ENCODE measurements around the gene INPP5A. TPM values are rescaled to one million over a fixed set of nuclear protein-coding genes. Genes with fewer than 3 reads are reported as not detected.
"Not testable (repeated sequence)": the region's sequence is repeated elsewhere in the genome, so short reads cannot be mapped to it uniquely, and the experiment has no call there.

The INPP5A gene
- polyA plus RNA-seq, 2 donors = 9.2 to 12.7 TPM

- H3K4me3 ChIP-seq (ENCODE audit: low read depth in 1 of 2, low read length in 2 of 2) = no peak overlapping the region
- peaks cover 0 to 6% of the 10 kb centered on the region in 2 donors for H3K9me3 ChIP-seq (ENCODE audit: control insufficient read depth in 2 of 2, insufficient read depth in 1 of 2, low read depth in 1 of 2, low read length in 1 of 2)
- H3K36me3 ChIP-seq (ENCODE audit: control insufficient read depth in 2 of 2, insufficient read depth in 2 of 2, low read length in 1 of 2) = peaks cover 0 to 33% of the 10 kb centered on the region in 2 donors
- H3K4me1 ChIP-seq (ENCODE audit: control insufficient read depth in 2 of 2, insufficient read depth in 2 of 2, low read length in 1 of 2) = no peaks in the 10 kb centered on the region
- H3K27ac ChIP-seq (ENCODE audit: low read depth in 2 of 2, low read length in 1 of 2) = peak overlapping the region; percentile 22 to 50
- WGBS, 2 donors = 69 to 73% methylated on average over 27 of the region's 27 CpGs
- no peaks in the 10 kb centered on the region for H3K27me3 ChIP-seq (ENCODE audit: control insufficient read depth in 1 of 2, insufficient read depth in 2 of 2, low read length in 2 of 2)
These were observed 162.8 kb downstream of the INPP5A start for GRCh38 chr10:132700156-132701098.

- peaks cover 0 to 33% of the 10 kb centered on the region in 2 donors for H3K36me3 ChIP-seq (ENCODE audit: control insufficient read depth in 2 of 2, insufficient read depth in 2 of 2, low read length in 1 of 2)
- no peak overlapping the region for H3K27ac ChIP-seq (ENCODE audit: low read depth in 2 of 2, low read length in 1 of 2)
- H3K9me3 ChIP-seq (ENCODE audit: control insufficient read depth in 2 of 2, insufficient read depth in 1 of 2, low read depth in 1 of 2, low read length in 1 of 2) = peaks cover 0 to 10% of the 10 kb centered on the region in 2 donors
- H3K4me1 ChIP-seq (ENCODE audit: control insufficient read depth in 2 of 2, insufficient read depth in 2 of 2, low read length in 1 of 2) = no peaks in the 10 kb centered on the region
- H3K4me3 ChIP-seq (ENCODE audit: low read depth in 1 of 2, low read length in 2 of 2) = no peak overlapping the region
- H3K27me3 ChIP-seq (ENCODE audit: control insufficient read depth in 1 of 2, insufficient read depth in 2 of 2, low read length in 2 of 2) = no peaks in the 10 kb centered on the region
- 93 to 95% methylated on average over 26 of the region's 26 CpGs for WGBS, 2 donors
These were observed 163.7 kb downstream of the INPP5A start for GRCh38 chr10:132701099-132701845.

DNA sequence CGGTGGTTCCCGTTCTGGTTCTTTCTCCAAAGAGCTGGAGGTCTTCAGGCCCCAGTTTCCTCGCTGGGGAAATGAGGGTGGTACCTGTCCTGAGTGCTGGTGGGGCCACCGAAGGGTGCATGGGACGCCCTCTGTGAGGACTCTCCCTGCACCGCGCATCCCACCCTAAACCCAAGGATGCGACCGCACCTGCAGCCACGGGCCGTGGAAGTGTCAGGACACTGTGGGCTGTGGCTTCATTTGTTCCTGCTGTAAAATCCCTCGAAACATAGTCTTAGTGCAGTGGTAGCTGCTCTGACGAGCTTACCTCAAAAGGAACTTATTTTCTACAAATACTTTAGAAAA lies 164.2 kb downstream of the INPP5A start:
- H3K36me3 ChIP-seq (ENCODE audit: control insufficient read depth in 2 of 2, insufficient read depth in 2 of 2, low read length in 1 of 2) = peaks cover 0 to 30% of the 10 kb centered on the region in 2 donors
- H3K9me3 ChIP-seq (ENCODE audit: control insufficient read depth in 2 of 2, insufficient read depth in 1 of 2, low read depth in 1 of 2, low read length in 1 of 2) = peaks cover 5 to 14% of the 10 kb centered on the region in 2 donors
- H3K4me3 ChIP-seq (ENCODE audit: low read depth in 1 of 2, low read length in 2 of 2) = no peak overlapping the region
- WGBS, 2 donors = 94 to 96% methylated on average over 13 of the region's 13 CpGs
- H3K27ac ChIP-seq (ENCODE audit: low read depth in 2 of 2, low read length in 1 of 2) = no peak overlapping the region
- H3K27me3 ChIP-seq (ENCODE audit: control insufficient read depth in 1 of 2, insufficient read depth in 2 of 2, low read length in 2 of 2) = no peaks in the 10 kb centered on the region
- no peaks in the 10 kb centered on the region for H3K4me1 ChIP-seq (ENCODE audit: control insufficient read depth in 2 of 2, insufficient read depth in 2 of 2, low read length in 1 of 2)

DNA sequence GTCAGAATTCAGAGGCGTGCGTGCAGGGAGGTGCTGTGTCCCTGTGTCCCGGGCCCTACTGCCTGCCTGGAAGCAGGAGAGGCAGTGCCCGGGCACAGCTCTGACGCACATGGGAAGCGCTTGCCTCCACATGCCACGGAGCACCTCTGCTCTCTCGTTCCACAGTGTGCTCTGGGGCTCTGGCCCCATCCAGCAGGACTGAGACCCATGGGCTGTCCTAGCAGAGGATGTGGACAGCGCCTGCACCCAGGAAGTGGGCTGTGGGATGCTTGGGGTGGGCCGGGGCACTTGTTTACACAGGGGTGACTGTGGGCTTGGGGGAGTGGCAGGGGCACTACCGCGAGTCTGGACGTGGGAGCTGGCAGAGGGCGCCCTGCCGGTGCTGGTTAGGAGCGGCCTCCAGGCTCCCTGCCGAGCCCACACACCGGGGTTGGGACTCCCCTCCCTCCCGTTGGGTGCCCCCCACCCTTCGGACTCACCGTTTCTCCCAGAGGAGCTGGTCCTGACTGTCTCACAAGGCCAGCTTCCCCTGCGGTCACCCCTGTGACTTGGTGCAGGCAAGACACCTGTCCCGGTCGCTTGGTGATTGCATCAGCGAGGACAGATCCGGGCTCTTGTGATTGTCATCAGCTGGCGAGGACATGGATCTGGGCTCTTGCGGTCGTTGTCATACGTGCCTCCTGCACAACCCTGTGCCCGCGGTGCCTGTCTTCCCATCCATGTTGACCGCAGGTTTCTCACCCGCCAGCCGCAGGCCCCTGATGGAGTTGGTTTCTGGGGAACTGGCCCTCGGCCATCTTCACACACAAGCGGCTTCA lies 165.2 kb downstream of the INPP5A start:
- no peak overlapping the region for H3K27ac ChIP-seq (ENCODE audit: low read depth in 2 of 2, low read length in 1 of 2)
- peaks cover 5 to 14% of the 10 kb centered on the region in 2 donors for H3K9me3 ChIP-seq (ENCODE audit: control insufficient read depth in 2 of 2, insufficient read depth in 1 of 2, low read depth in 1 of 2, low read length in 1 of 2)
- WGBS, 2 donors = 84 to 89% methylated on average over 35 to 37 of the region's 37 CpGs
- H3K27me3 ChIP-seq (ENCODE audit: control insufficient read depth in 1 of 2, insufficient read depth in 2 of 2, low read length in 2 of 2) = no peaks in the 10 kb centered on the region
- no peaks in the 10 kb centered on the region for H3K4me1 ChIP-seq (ENCODE audit: control insufficient read depth in 2 of 2, insufficient read depth in 2 of 2, low read length in 1 of 2)
- H3K4me3 ChIP-seq (ENCODE audit: low read depth in 1 of 2, low read length in 2 of 2) = no peak overlapping the region
- H3K36me3 ChIP-seq (ENCODE audit: control insufficient read depth in 2 of 2, insufficient read depth in 2 of 2, low read length in 1 of 2) = peaks cover 0 to 28% of the 10 kb centered on the region in 2 donors

DNA sequence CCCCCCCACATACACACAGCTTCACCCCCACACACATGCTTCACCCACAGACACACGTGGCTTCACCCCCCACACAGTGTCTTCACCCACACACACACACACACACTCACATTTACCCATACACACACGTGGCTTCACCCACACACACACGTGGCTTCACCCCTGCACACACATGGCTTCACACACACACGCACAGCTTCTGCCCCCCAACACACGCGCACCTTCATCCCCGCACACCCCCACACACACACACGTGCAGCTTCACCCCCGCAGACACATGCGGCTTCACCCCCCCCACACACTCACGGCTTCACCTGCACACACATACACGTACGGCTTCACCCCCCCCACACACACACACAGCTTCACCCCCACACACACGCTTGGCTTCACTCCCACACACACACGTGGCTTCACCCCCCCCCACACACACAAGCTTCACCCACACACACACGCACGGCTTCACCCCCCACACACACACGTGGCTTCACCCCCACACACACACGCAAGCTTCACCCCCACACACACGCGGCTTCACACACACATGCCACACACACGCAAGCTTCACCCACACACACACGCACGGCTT lies 165.9 kb downstream of the INPP5A start:
- H3K4me1 ChIP-seq (ENCODE audit: control insufficient read depth in 2 of 2, insufficient read depth in 2 of 2, low read length in 1 of 2) = no peaks in the 10 kb centered on the region
- H3K36me3 ChIP-seq (ENCODE audit: control insufficient read depth in 2 of 2, insufficient read depth in 2 of 2, low read length in 1 of 2) = peaks cover 0 to 23% of the 10 kb centered on the region in 2 donors
- WGBS, 2 donors = 94% methylated on average over 24 of the region's 24 CpGs
- H3K4me3 ChIP-seq (ENCODE audit: low read depth in 1 of 2, low read length in 2 of 2) = no peak overlapping the region
- peaks cover 5 to 14% of the 10 kb centered on the region in 2 donors for H3K9me3 ChIP-seq (ENCODE audit: control insufficient read depth in 2 of 2, insufficient read depth in 1 of 2, low read depth in 1 of 2, low read length in 1 of 2)
- no peak overlapping the region for H3K27ac ChIP-seq (ENCODE audit: low read depth in 2 of 2, low read length in 1 of 2)
- H3K27me3 ChIP-seq (ENCODE audit: control insufficient read depth in 1 of 2, insufficient read depth in 2 of 2, low read length in 2 of 2) = no peaks in the 10 kb centered on the region

GRCh38 chr10:132704008-132704814 lies 166.6 kb downstream of the INPP5A start:
- Histone ChIP-seq H3K36me3 (ENCODE audit: control insufficient read depth in 2 of 2, insufficient read depth in 2 of 2, low read length in 1 of 2) (peaks cover 0 to 18% of the 10 kb centered on the region in 2 donors), H3K27me3 (ENCODE audit: control insufficient read depth in 1 of 2, insufficient read depth in 2 of 2, low read length in 2 of 2) (no peaks in the 10 kb centered on the region), H3K27ac (ENCODE audit: low read depth in 2 of 2, low read length in 1 of 2) (no peak overlapping the region), H3K4me3 (ENCODE audit: low read depth in 1 of 2, low read length in 2 of 2) (no peak overlapping the region), H3K4me1 (ENCODE audit: control insufficient read depth in 2 of 2, insufficient read depth in 2 of 2, low read length in 1 of 2) (no peaks in the 10 kb centered on the region), H3K9me3 (ENCODE audit: control insufficient read depth in 2 of 2, insufficient read depth in 1 of 2, low read depth in 1 of 2, low read length in 1 of 2) (peaks cover 5 to 14% of the 10 kb centered on the region in 2 donors)
- 97 to 99% methylated on average over 29 of the region's 29 CpGs for WGBS, 2 donors

DNA sequence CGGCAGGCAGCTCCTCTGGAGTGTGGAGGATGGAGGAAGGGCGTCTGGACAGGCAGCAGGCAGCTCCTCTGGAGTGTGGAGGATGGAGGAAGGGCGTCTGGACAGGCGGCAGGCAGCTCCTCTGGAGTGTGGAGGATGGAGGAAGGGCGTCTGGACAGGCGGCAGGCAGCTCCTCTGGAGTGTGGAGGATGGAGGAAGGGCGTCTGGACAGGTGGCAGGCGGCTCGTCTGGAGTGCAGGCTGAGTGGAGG lies 167.2 kb downstream of the INPP5A start:
- 97% methylated on average over 7 to 9 of the region's 9 CpGs for WGBS, 2 donors
- H3K4me1 ChIP-seq (ENCODE audit: control insufficient read depth in 2 of 2, insufficient read depth in 2 of 2, low read length in 1 of 2); H3K4me3 ChIP-seq (ENCODE audit: low read depth in 1 of 2, low read length in 2 of 2); H3K27me3 ChIP-seq (ENCODE audit: control insufficient read depth in 1 of 2, insufficient read depth in 2 of 2, low read length in 2 of 2); H3K27ac ChIP-seq (ENCODE audit: low read depth in 2 of 2, low read length in 1 of 2): not testable (repeated sequence)
- peaks cover 0 to 21% of the 10 kb centered on the region in 2 donors for H3K36me3 ChIP-seq (ENCODE audit: control insufficient read depth in 2 of 2, insufficient read depth in 2 of 2, low read length in 1 of 2)
- H3K9me3 ChIP-seq (ENCODE audit: control insufficient read depth in 2 of 2, insufficient read depth in 1 of 2, low read depth in 1 of 2, low read length in 1 of 2) = peaks cover 5 to 14% of the 10 kb centered on the region in 2 donors

GRCh38 chr10:132705173-132705572 lies 167.6 kb downstream of the INPP5A start:
- Histone ChIP-seq H3K27me3 (ENCODE audit: control insufficient read depth in 1 of 2, insufficient read depth in 2 of 2, low read length in 2 of 2) (no peaks in the 10 kb centered on the region), H3K4me1 (ENCODE audit: control insufficient read depth in 2 of 2, insufficient read depth in 2 of 2, low read length in 1 of 2) (no peaks in the 10 kb centered on the region), H3K27ac (ENCODE audit: low read depth in 2 of 2, low read length in 1 of 2) (no peak overlapping the region), H3K9me3 (ENCODE audit: control insufficient read depth in 2 of 2, insufficient read depth in 1 of 2, low read depth in 1 of 2, low read length in 1 of 2) (peaks cover 5 to 14% of the 10 kb centered on the region in 2 donors), H3K36me3 (ENCODE audit: control insufficient read depth in 2 of 2, insufficient read depth in 2 of 2, low read length in 1 of 2) (peaks cover 0 to 24% of the 10 kb centered on the region in 2 donors), H3K4me3 (ENCODE audit: low read depth in 1 of 2, low read length in 2 of 2) (no peak overlapping the region)
- WGBS, 2 donors = 92 to 93% methylated on average over 15 of the region's 15 CpGs

Data from esophagus (tissue), 2 donors.